Measurements from ENCODE around the gene SLC10A1. TPM values are rescaled to one million over a fixed set of nuclear protein-coding genes. Genes with fewer than 3 reads are reported as not detected.
"Not testable (repeated sequence)": the region's sequence is repeated elsewhere in the genome, so short reads cannot be mapped to it uniquely, and the experiment has no call there.

Gene SLC10A1
- total RNA-seq, 1 donor from 2014 or later = not detected

- H3K27ac ChIP-seq (ENCODE audit: low read depth, low read length) = no peak overlapping the region
- no peaks in the 10 kb centered on the region for H3K4me1 ChIP-seq (ENCODE audit: control insufficient read depth in 3 of 3, insufficient read depth in 3 of 3, low read length in 3 of 3)
- no peak overlapping the region for H3K9ac ChIP-seq (ENCODE audit: low read depth in 1 of 3, low read length in 3 of 3)
- H3K27me3 ChIP-seq (ENCODE audit: control insufficient read depth in 3 of 3, insufficient read depth in 3 of 3, low read length in 3 of 3) = no peaks in the 10 kb centered on the region
- H3K4me3 ChIP-seq (ENCODE audit: low read length in 3 of 3) = no peak overlapping the region
- H3K36me3 ChIP-seq (ENCODE audit: control insufficient read depth in 3 of 3, insufficient read depth in 3 of 3, low read length in 3 of 3) = no peaks in the 10 kb centered on the region
- no peaks in the 10 kb centered on the region for H3K9me3 ChIP-seq (ENCODE audit: control insufficient read depth in 3 of 3, low read length in 3 of 3)
Measured at GRCh38 chr14:69827560-69827959, 30.5 kb upstream of the SLC10A1 start.

- Histone ChIP-seq H3K36me3 (ENCODE audit: control insufficient read depth in 3 of 3, insufficient read depth in 3 of 3, low read length in 3 of 3) (no peaks in the 10 kb centered on the region), H3K27ac (ENCODE audit: low read depth, low read length) (no peak overlapping the region), H3K4me3 (ENCODE audit: low read length in 3 of 3) (no peak overlapping the region), H3K27me3 (ENCODE audit: control insufficient read depth in 3 of 3, insufficient read depth in 3 of 3, low read length in 3 of 3) (peaks cover 0 to 10% (median 0%) of the 10 kb centered on the region in 3 donors), H3K4me1 (ENCODE audit: control insufficient read depth in 3 of 3, insufficient read depth in 3 of 3, low read length in 3 of 3) (no peaks in the 10 kb centered on the region), H3K9ac (ENCODE audit: low read depth in 1 of 3, low read length in 3 of 3) (no peak overlapping the region), H3K9me3 (ENCODE audit: control insufficient read depth in 3 of 3, low read length in 3 of 3) (no peaks in the 10 kb centered on the region)
Measured at GRCh38 chr14:69822456-69822855, 25.4 kb upstream of the SLC10A1 start.

- H3K27ac ChIP-seq (ENCODE audit: low read depth, low read length) = no peak overlapping the region
- H3K27me3 ChIP-seq (ENCODE audit: control insufficient read depth in 3 of 3, insufficient read depth in 3 of 3, low read length in 3 of 3) = peaks cover 7 to 19% (median 10%) of the 10 kb centered on the region in 3 donors
- no peaks in the 10 kb centered on the region for H3K4me1 ChIP-seq (ENCODE audit: control insufficient read depth in 3 of 3, insufficient read depth in 3 of 3, low read length in 3 of 3)
- no peaks in the 10 kb centered on the region for H3K9me3 ChIP-seq (ENCODE audit: control insufficient read depth in 3 of 3, low read length in 3 of 3)
- no peaks in the 10 kb centered on the region for H3K36me3 ChIP-seq (ENCODE audit: control insufficient read depth in 3 of 3, insufficient read depth in 3 of 3, low read length in 3 of 3)
- H3K9ac ChIP-seq (ENCODE audit: low read depth in 1 of 3, low read length in 3 of 3) = no peak overlapping the region
- no peak overlapping the region for H3K4me3 ChIP-seq (ENCODE audit: low read length in 3 of 3)
Measured at GRCh38 chr14:69820991-69821390, 23.9 kb upstream of the SLC10A1 start.

GRCh38 chr14:69819607-69820006, 22.6 kb upstream of the SLC10A1 start:
- H3K9me3 ChIP-seq (ENCODE audit: control insufficient read depth in 3 of 3, low read length in 3 of 3) = no peaks in the 10 kb centered on the region
- no peak overlapping the region for H3K27ac ChIP-seq (ENCODE audit: low read depth, low read length)
- H3K27me3 ChIP-seq (ENCODE audit: control insufficient read depth in 3 of 3, insufficient read depth in 3 of 3, low read length in 3 of 3) = peaks cover 8 to 23% (median 13%) of the 10 kb centered on the region in 3 donors
- H3K4me3 ChIP-seq (ENCODE audit: low read length in 3 of 3) = no peak overlapping the region
- no peaks in the 10 kb centered on the region for H3K4me1 ChIP-seq (ENCODE audit: control insufficient read depth in 3 of 3, insufficient read depth in 3 of 3, low read length in 3 of 3)
- no peak overlapping the region for H3K9ac ChIP-seq (ENCODE audit: low read depth in 1 of 3, low read length in 3 of 3)
- no peaks in the 10 kb centered on the region for H3K36me3 ChIP-seq (ENCODE audit: control insufficient read depth in 3 of 3, insufficient read depth in 3 of 3, low read length in 3 of 3)

- Histone ChIP-seq H3K27ac (ENCODE audit: low read depth, low read length) (no peak overlapping the region), H3K4me1 (ENCODE audit: control insufficient read depth in 3 of 3, insufficient read depth in 3 of 3, low read length in 3 of 3) (no peaks in the 10 kb centered on the region), H3K9me3 (ENCODE audit: control insufficient read depth in 3 of 3, low read length in 3 of 3) (no peaks in the 10 kb centered on the region), H3K9ac (ENCODE audit: low read depth in 1 of 3, low read length in 3 of 3) (no peak overlapping the region), H3K4me3 (ENCODE audit: low read length in 3 of 3) (no peak overlapping the region), H3K27me3 (ENCODE audit: control insufficient read depth in 3 of 3, insufficient read depth in 3 of 3, low read length in 3 of 3) (peaks cover 8 to 23% (median 13%) of the 10 kb centered on the region in 3 donors), H3K36me3 (ENCODE audit: control insufficient read depth in 3 of 3, insufficient read depth in 3 of 3, low read length in 3 of 3) (no peaks in the 10 kb centered on the region)
Measured at GRCh38 chr14:69818758-69819191, 21.7 kb upstream of the SLC10A1 start.

- Histone ChIP-seq H3K9me3 (ENCODE audit: control insufficient read depth in 3 of 3, low read length in 3 of 3) (no peaks in the 10 kb centered on the region), H3K4me3 (ENCODE audit: low read length in 3 of 3) (no peak overlapping the region), H3K27ac (ENCODE audit: low read depth, low read length) (no peak overlapping the region), H3K27me3 (ENCODE audit: control insufficient read depth in 3 of 3, insufficient read depth in 3 of 3, low read length in 3 of 3) (peaks cover 11 to 23% (median 13%) of the 10 kb centered on the region in 3 donors), H3K36me3 (ENCODE audit: control insufficient read depth in 3 of 3, insufficient read depth in 3 of 3, low read length in 3 of 3) (no peaks in the 10 kb centered on the region), H3K9ac (ENCODE audit: low read depth in 1 of 3, low read length in 3 of 3) (no peak overlapping the region), H3K4me1 (ENCODE audit: control insufficient read depth in 3 of 3, insufficient read depth in 3 of 3, low read length in 3 of 3) (no peaks in the 10 kb centered on the region)
Measured at GRCh38 chr14:69816216-69816615, 19.2 kb upstream of the SLC10A1 start.

- H3K9ac ChIP-seq (ENCODE audit: low read depth in 1 of 3, low read length in 3 of 3) = no peak overlapping the region
- no peak overlapping the region for H3K4me3 ChIP-seq (ENCODE audit: low read length in 3 of 3)
- no peak overlapping the region for H3K27ac ChIP-seq (ENCODE audit: low read depth, low read length)
- no peaks in the 10 kb centered on the region for H3K9me3 ChIP-seq (ENCODE audit: control insufficient read depth in 3 of 3, low read length in 3 of 3)
- no peaks in the 10 kb centered on the region for H3K4me1 ChIP-seq (ENCODE audit: control insufficient read depth in 3 of 3, insufficient read depth in 3 of 3, low read length in 3 of 3)
- H3K36me3 ChIP-seq (ENCODE audit: control insufficient read depth in 3 of 3, insufficient read depth in 3 of 3, low read length in 3 of 3) = no peaks in the 10 kb centered on the region
- peaks cover 11 to 23% (median 13%) of the 10 kb centered on the region in 3 donors for H3K27me3 ChIP-seq (ENCODE audit: control insufficient read depth in 3 of 3, insufficient read depth in 3 of 3, low read length in 3 of 3)
Measured at GRCh38 chr14:69815556-69815955, 18.5 kb upstream of the SLC10A1 start.

- Histone ChIP-seq H3K4me3 (ENCODE audit: low read length in 3 of 3) (no peak overlapping the region), H3K9me3 (ENCODE audit: control insufficient read depth in 3 of 3, low read length in 3 of 3) (no peaks in the 10 kb centered on the region), H3K27me3 (ENCODE audit: control insufficient read depth in 3 of 3, insufficient read depth in 3 of 3, low read length in 3 of 3) (peaks cover 11 to 20% (median 13%) of the 10 kb centered on the region in 3 donors), H3K36me3 (ENCODE audit: control insufficient read depth in 3 of 3, insufficient read depth in 3 of 3, low read length in 3 of 3) (no peaks in the 10 kb centered on the region), H3K4me1 (ENCODE audit: control insufficient read depth in 3 of 3, insufficient read depth in 3 of 3, low read length in 3 of 3) (no peaks in the 10 kb centered on the region), H3K27ac (ENCODE audit: low read depth, low read length) (no peak overlapping the region), H3K9ac (ENCODE audit: low read depth in 1 of 3, low read length in 3 of 3) (no peak overlapping the region)
Measured at GRCh38 chr14:69814397-69814796, 17.4 kb upstream of the SLC10A1 start.

GRCh38 chr14:69813346-69813745, 16.3 kb upstream of the SLC10A1 start:
- H3K9me3 ChIP-seq (ENCODE audit: control insufficient read depth in 3 of 3, low read length in 3 of 3); H3K4me3 ChIP-seq (ENCODE audit: low read length in 3 of 3); H3K9ac ChIP-seq (ENCODE audit: low read depth in 1 of 3, low read length in 3 of 3); H3K27ac ChIP-seq (ENCODE audit: low read depth, low read length); H3K36me3 ChIP-seq (ENCODE audit: control insufficient read depth in 3 of 3, insufficient read depth in 3 of 3, low read length in 3 of 3); H3K4me1 ChIP-seq (ENCODE audit: control insufficient read depth in 3 of 3, insufficient read depth in 3 of 3, low read length in 3 of 3): not testable (repeated sequence)
- H3K27me3 ChIP-seq (ENCODE audit: control insufficient read depth in 3 of 3, insufficient read depth in 3 of 3, low read length in 3 of 3) = peaks cover 11 to 20% (median 13%) of the 10 kb centered on the region in 3 donors

GRCh38 chr14:69812711-69813110, 15.7 kb upstream of the SLC10A1 start:
- H3K4me3 ChIP-seq (ENCODE audit: low read length in 3 of 3) = no peak overlapping the region
- H3K9ac ChIP-seq (ENCODE audit: low read depth in 1 of 3, low read length in 3 of 3) = no peak overlapping the region
- H3K9me3 ChIP-seq (ENCODE audit: control insufficient read depth in 3 of 3, low read length in 3 of 3) = no peaks in the 10 kb centered on the region
- peaks cover 11 to 16% (median 13%) of the 10 kb centered on the region in 3 donors for H3K27me3 ChIP-seq (ENCODE audit: control insufficient read depth in 3 of 3, insufficient read depth in 3 of 3, low read length in 3 of 3)
- no peak overlapping the region for H3K27ac ChIP-seq (ENCODE audit: low read depth, low read length)
- H3K4me1 ChIP-seq (ENCODE audit: control insufficient read depth in 3 of 3, insufficient read depth in 3 of 3, low read length in 3 of 3) = no peaks in the 10 kb centered on the region
- H3K36me3 ChIP-seq (ENCODE audit: control insufficient read depth in 3 of 3, insufficient read depth in 3 of 3, low read length in 3 of 3) = no peaks in the 10 kb centered on the region

- no peak overlapping the region for H3K4me3 ChIP-seq (ENCODE audit: low read length in 3 of 3)
- no peaks in the 10 kb centered on the region for H3K9me3 ChIP-seq (ENCODE audit: control insufficient read depth in 3 of 3, low read length in 3 of 3)
- no peak overlapping the region for H3K27ac ChIP-seq (ENCODE audit: low read depth, low read length)
- no peak overlapping the region for H3K9ac ChIP-seq (ENCODE audit: low read depth in 1 of 3, low read length in 3 of 3)
- H3K27me3 ChIP-seq (ENCODE audit: control insufficient read depth in 3 of 3, insufficient read depth in 3 of 3, low read length in 3 of 3) = peaks cover 8 to 9% (median 8%) of the 10 kb centered on the region in 3 donors
- H3K4me1 ChIP-seq (ENCODE audit: control insufficient read depth in 3 of 3, insufficient read depth in 3 of 3, low read length in 3 of 3) = no peaks in the 10 kb centered on the region
- no peaks in the 10 kb centered on the region for H3K36me3 ChIP-seq (ENCODE audit: control insufficient read depth in 3 of 3, insufficient read depth in 3 of 3, low read length in 3 of 3)
Measured at GRCh38 chr14:69811868-69812252, 14.8 kb upstream of the SLC10A1 start.
